Stimulated activated memory B cell treated with anti-CD40 and anti-IgM and Interleukin-4, amounts not matched to agents 10 μg/mL and 1 μg/mL and 100 μg/mL, for 72 hours (primary cell): ENCODE measurements around the gene KIF5C.
"Not testable (repeated sequence)": the region's sequence is repeated elsewhere in the genome, so short reads cannot be mapped to it uniquely, and the experiment has no call there.

Source experiments
- ATAC-seq: fragments of 150-1000 bp; cut with Tn5 transposase; 2 replicates; pipeline ENCODE4 v1.10.0; 2021
- H3K27ac Mint-ChIP-seq: one replicate; pipeline ENCODE4 v1.8.0; 2022; ENCODE audit warnings: mild to moderate bottlenecking, mixed read lengths
- H3K27me3 Mint-ChIP-seq: one replicate; pipeline ENCODE4 v1.8.0; 2022; ENCODE audit warnings: mixed read lengths
- H3K36me3 Mint-ChIP-seq: one replicate; pipeline ENCODE4 v1.8.0; 2022; ENCODE audit warnings: mixed read lengths
- H3K4me1 Mint-ChIP-seq: one replicate; pipeline ENCODE4 v1.8.0; 2022; ENCODE audit warnings: mixed read lengths
- H3K4me3 Mint-ChIP-seq: one replicate; pipeline ENCODE4 v1.8.0; 2022; ENCODE audit warnings: mild to moderate bottlenecking, moderate library complexity, mixed read lengths
- H3K9me3 Mint-ChIP-seq: one replicate; pipeline ENCODE4 v1.8.0; 2022; ENCODE audit warnings: mixed read lengths

Gene KIF5C

DNA sequence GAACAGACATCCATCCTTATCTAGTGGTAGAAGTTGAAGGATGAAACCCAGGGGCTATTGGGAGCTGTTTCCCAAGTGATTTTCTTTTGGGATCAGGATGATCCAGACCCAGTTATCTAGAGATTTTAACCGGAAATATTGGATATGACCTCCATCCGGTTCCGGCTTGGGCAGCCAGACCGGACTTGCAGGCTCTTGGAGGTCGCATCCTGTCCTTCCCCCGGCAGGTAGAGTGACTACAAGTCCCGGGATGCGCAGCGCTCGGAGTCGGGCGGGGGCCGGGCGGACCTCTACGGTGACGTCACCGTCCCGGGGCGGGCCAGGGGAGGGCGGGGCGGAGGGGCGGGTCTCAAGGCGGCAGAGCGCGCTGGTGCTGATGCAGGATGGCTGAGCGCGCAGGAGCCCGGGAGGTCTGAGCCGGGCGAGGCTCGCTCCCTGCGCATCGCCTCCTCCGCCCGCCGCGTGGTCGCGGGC, at the start of gene KIF5C:
Gene KIF5C (plus strand): TSS at position 360 of the 474 bp plus-strand sequence. CDS start 391 bp downstream, outside the sequence.
- peak; percentile 95 for ATAC-seq
- peaks cover 27% of the 10 kb centered on the region for H3K27me3 Mint-ChIP-seq
- peak within 1 kb of the TSS; percentile 30 for H3K27ac Mint-ChIP-seq
- peaks cover 20% of the 10 kb centered on the region for H3K4me1 Mint-ChIP-seq
- peak within 1 kb of the TSS; percentile 80 for H3K4me3 Mint-ChIP-seq
- no peaks in the 10 kb centered on the region for H3K36me3 Mint-ChIP-seq
- H3K9me3 Mint-ChIP-seq = no peaks in the 10 kb centered on the region

DNA sequence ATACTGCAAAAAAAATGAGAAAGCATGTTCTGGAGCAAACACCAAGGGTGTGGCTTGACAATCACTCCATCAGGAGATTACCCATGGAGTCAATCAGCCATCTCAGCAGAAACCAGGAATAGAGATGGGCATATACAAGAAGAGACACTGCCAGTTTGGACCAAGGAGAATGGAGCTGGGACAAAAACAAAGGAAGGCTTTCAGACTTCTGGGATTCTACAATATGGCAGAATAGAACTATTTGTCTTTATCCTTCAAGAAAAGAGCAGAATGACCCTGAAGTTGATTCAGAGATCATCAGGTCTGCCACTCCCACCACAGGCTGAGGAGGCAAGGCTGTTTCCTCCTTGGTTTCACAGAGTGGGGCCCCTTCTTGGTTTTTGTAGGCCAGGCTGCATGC, 48.2 kb upstream of the KIF5C start:
- Mint-ChIP-seq H3K9me3 (peaks cover 14% of the 10 kb centered on the region), H3K27ac (no peak overlapping the region), H3K27me3 (no peaks in the 10 kb centered on the region), H3K4me1 (no peaks in the 10 kb centered on the region), H3K36me3 (peaks cover 6% of the 10 kb centered on the region), H3K4me3 (no peak overlapping the region)
- ATAC-seq = no peak

DNA sequence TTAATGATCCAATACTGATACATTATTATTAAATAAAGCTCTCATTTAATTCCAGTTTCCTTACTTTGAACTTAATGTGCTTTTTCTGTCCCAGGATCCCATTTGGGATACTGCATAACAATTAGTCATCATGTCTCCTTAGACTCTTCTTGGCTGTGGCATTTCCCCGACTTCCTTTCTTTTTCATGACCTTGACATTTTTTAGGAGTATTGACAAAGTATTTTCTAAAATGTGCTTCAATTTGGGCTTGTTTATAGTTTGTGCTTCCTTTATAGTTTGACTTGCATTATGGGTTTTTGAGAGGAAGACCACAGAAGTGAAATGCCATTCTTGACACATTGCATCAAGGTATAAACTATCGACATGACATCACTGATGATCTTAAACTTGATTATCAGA, 46.1 kb upstream of the KIF5C start:
- no peak overlapping the region for H3K27ac Mint-ChIP-seq
- H3K9me3 Mint-ChIP-seq = peaks cover 14% of the 10 kb centered on the region
- peaks cover 6% of the 10 kb centered on the region for H3K36me3 Mint-ChIP-seq
- no peaks in the 10 kb centered on the region for H3K4me1 Mint-ChIP-seq
- ATAC-seq = no peak
- no peak overlapping the region for H3K4me3 Mint-ChIP-seq
- H3K27me3 Mint-ChIP-seq = peaks cover 4% of the 10 kb centered on the region

GRCh38 chr2:148829618-148830017, 45.4 kb upstream of the KIF5C start:
- no peak for ATAC-seq
- no peaks in the 10 kb centered on the region for H3K4me1 Mint-ChIP-seq
- peaks cover 14% of the 10 kb centered on the region for H3K9me3 Mint-ChIP-seq
- H3K36me3 Mint-ChIP-seq = peaks cover 6% of the 10 kb centered on the region
- peaks cover 9% of the 10 kb centered on the region for H3K27me3 Mint-ChIP-seq
- no peak overlapping the region for H3K27ac Mint-ChIP-seq
- no peak overlapping the region for H3K4me3 Mint-ChIP-seq

- Mint-ChIP-seq H3K9me3 (peaks cover 1% of the 10 kb centered on the region), H3K36me3 (no peaks in the 10 kb centered on the region), H3K4me1 (no peaks in the 10 kb centered on the region), H3K27ac (no peak overlapping the region), H3K4me3 (no peak overlapping the region), H3K27me3 (peaks cover 29% of the 10 kb centered on the region)
- no peak for ATAC-seq
Observed at GRCh38 chr2:148832637-148833036, 42.4 kb upstream of the KIF5C start.

DNA sequence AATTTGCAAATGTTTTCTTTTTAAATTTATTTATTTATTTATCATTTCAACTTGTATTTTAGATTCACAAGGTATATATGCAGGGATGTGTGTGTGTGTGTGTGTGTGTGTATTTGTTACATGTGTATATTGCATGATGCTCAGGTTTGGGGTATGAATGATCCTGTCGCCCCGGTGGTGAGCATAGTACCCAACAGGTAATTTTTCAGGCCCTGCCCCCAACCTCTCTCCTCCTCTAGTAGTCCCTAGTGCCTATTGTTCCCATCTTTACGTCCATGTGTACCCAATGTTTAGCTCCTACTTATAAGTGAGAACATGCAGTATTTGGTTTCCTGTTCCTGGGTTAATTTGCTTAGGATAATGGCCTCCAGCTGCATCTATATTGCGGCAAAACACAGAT, 33.0 kb upstream of the KIF5C start:
- Mint-ChIP-seq H3K27ac (no peak overlapping the region), H3K4me1 (no peaks in the 10 kb centered on the region), H3K36me3 (peaks cover 6% of the 10 kb centered on the region), H3K9me3 (peaks cover 10% of the 10 kb centered on the region), H3K4me3 (no peak overlapping the region), H3K27me3 (peaks cover 42% of the 10 kb centered on the region)
- no peak for ATAC-seq

GRCh38 chr2:148848146-148848545, 26.9 kb upstream of the KIF5C start:
- no peak for ATAC-seq
- Mint-ChIP-seq H3K36me3 (peaks cover 7% of the 10 kb centered on the region), H3K4me1 (no peaks in the 10 kb centered on the region), H3K4me3 (no peak overlapping the region), H3K27me3 (peaks cover 73% of the 10 kb centered on the region), H3K9me3 (peaks cover 9% of the 10 kb centered on the region), H3K27ac (no peak overlapping the region)

DNA sequence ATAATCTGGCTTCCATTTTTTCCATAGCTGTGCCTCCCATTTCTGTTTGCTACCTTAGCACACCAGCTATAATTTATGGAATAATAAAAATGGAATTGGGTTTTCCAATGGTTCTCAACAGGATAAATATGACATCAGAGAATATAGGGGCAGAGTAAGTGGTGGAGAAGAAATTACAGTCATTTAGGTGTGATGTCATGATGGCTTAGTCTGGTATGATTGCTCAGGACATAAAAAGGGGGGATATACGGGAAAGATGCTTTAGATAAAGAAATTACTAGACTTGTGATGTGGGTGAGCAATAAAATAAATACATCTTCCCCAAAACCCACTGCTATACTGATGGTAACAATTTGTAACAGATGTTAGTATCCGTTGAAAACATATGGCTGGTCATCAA, 21.6 kb upstream of the KIF5C start:
- H3K27me3 Mint-ChIP-seq = peaks cover 72% of the 10 kb centered on the region
- H3K4me3 Mint-ChIP-seq = no peak overlapping the region
- ATAC-seq = no peak
- no peak overlapping the region for H3K27ac Mint-ChIP-seq
- no peaks in the 10 kb centered on the region for H3K4me1 Mint-ChIP-seq
- peaks cover 4% of the 10 kb centered on the region for H3K9me3 Mint-ChIP-seq
- H3K36me3 Mint-ChIP-seq = peaks cover 1% of the 10 kb centered on the region

DNA sequence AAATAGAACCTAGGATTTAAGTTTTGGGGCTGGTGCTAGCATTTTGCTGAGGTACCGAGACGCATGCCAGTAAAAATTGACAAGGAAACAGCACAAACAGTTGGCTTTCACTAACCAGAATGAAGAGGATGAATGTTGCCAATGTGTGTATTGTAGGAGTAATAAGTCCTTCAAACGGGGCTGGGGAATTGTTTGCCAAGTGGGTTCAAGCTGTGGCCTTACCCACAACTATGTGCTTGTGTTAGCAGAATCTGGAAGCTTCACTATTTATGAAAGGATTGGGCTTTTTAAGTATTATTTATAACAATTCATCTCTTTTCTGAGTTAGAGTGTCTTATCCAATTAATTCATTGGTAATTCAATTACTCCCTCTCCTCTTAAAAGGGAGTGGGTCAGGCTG, 15.0 kb upstream of the KIF5C start:
- Mint-ChIP-seq H3K9me3 (no peaks in the 10 kb centered on the region), H3K4me1 (peaks cover 8% of the 10 kb centered on the region), H3K27me3 (peaks cover 30% of the 10 kb centered on the region), H3K4me3 (no peak overlapping the region), H3K27ac (no peak overlapping the region), H3K36me3 (no peaks in the 10 kb centered on the region)
- ATAC-seq = no peak

DNA sequence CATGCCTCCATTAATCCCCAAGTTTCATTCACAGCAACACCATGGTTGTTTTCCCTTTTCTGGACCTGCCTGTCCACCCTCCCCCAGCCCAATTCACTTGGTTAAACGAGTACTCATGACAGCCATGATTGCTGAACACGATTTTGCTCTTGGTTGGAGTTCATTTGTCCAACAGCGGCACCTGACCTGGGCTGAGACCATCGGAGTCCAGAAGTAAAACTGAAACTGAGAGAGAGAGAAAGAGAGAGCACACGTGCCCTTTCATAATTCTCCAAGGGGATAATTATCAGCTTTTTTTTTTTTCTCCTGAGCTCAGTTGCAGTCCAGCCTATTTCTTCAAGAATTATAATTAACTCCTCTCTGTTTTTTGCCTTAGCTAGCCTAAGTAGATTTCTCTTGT, 13.7 kb upstream of the KIF5C start:
- Mint-ChIP-seq H3K27me3 (peaks cover 34% of the 10 kb centered on the region), H3K9me3 (no peaks in the 10 kb centered on the region), H3K36me3 (no peaks in the 10 kb centered on the region), H3K4me3 (no peak overlapping the region), H3K27ac (no peak overlapping the region), H3K4me1 (peaks cover 8% of the 10 kb centered on the region)
- ATAC-seq = no peak

GRCh38 chr2:148862478-148862877, 12.5 kb upstream of the KIF5C start:
- H3K9me3 Mint-ChIP-seq, H3K4me3 Mint-ChIP-seq, H3K27ac Mint-ChIP-seq, H3K4me1 Mint-ChIP-seq, H3K36me3 Mint-ChIP-seq, ATAC-seq: not testable (repeated sequence)
- peaks cover 34% of the 10 kb centered on the region for H3K27me3 Mint-ChIP-seq

- Mint-ChIP-seq H3K4me1 (peaks cover 15% of the 10 kb centered on the region), H3K27me3 (peaks cover 56% of the 10 kb centered on the region), H3K9me3 (peaks cover 3% of the 10 kb centered on the region), H3K4me3 (no peak overlapping the region), H3K27ac (no peak overlapping the region), H3K36me3 (no peaks in the 10 kb centered on the region)
- ATAC-seq = no peak
Observed at GRCh38 chr2:148865512-148865911, 9.5 kb upstream of the KIF5C start.

DNA sequence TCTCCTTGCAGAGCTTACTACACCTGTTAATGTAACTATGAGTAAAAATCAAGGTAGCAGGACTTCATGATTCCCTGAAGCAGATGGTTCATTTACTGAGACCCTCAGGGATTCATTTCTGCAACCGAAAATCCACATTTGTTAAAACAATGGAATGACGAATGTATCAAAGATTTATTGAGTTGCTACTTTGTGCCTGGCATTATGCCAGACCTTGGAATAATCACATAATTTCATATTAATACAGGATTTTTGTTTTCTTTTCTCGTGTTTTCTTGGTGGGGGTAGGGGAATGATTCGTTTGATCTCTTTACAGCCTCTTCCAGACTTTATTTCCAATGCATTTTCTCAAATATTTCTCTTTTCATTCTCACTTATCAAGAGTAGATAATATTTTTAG, 8.9 kb upstream of the KIF5C start:
- peaks cover 62% of the 10 kb centered on the region for H3K27me3 Mint-ChIP-seq
- H3K9me3 Mint-ChIP-seq = peaks cover 3% of the 10 kb centered on the region
- no peak for ATAC-seq
- H3K4me1 Mint-ChIP-seq = peaks cover 13% of the 10 kb centered on the region
- no peaks in the 10 kb centered on the region for H3K36me3 Mint-ChIP-seq
- no peak overlapping the region for H3K4me3 Mint-ChIP-seq
- H3K27ac Mint-ChIP-seq = no peak overlapping the region

- H3K27me3 Mint-ChIP-seq = peaks cover 68% of the 10 kb centered on the region
- H3K4me1 Mint-ChIP-seq = peaks cover 6% of the 10 kb centered on the region
- H3K9me3 Mint-ChIP-seq = peaks cover 3% of the 10 kb centered on the region
- no peak overlapping the region for H3K27ac Mint-ChIP-seq
- no peak overlapping the region for H3K4me3 Mint-ChIP-seq
- no peak for ATAC-seq
- no peaks in the 10 kb centered on the region for H3K36me3 Mint-ChIP-seq
Observed at GRCh38 chr2:148867079-148867769, 7.8 kb upstream of the KIF5C start.

GRCh38 chr2:148875387-148876051, 492 bp downstream of the KIF5C start:
- Mint-ChIP-seq H3K4me1 (peaks cover 14% of the 10 kb centered on the region), H3K27ac (no peak overlapping the region), H3K36me3 (no peaks in the 10 kb centered on the region), H3K27me3 (peaks cover 21% of the 10 kb centered on the region), H3K9me3 (no peaks in the 10 kb centered on the region), H3K4me3 (peak overlapping the region; percentile 80)
- peak; percentile 53 for ATAC-seq

- Mint-ChIP-seq H3K4me1 (peaks cover 14% of the 10 kb centered on the region), H3K27ac (peak overlapping the region; percentile 30), H3K4me3 (peak overlapping the region; percentile 80), H3K36me3 (no peaks in the 10 kb centered on the region), H3K9me3 (no peaks in the 10 kb centered on the region), H3K27me3 (peaks cover 14% of the 10 kb centered on the region)
- ATAC-seq = peak; percentile 3
Observed at GRCh38 chr2:148876202-148876594, 1.2 kb downstream of the KIF5C start.
